ENCODE results near the gene ADAM30. TPM values are rescaled to one million over a fixed set of nuclear protein-coding genes. Genes with fewer than 3 reads are reported as not detected.
A peak's percentile ranks its signal among the peaks of the same experiment; 100 is the strongest.

Gene ADAM30
- total and polyA plus RNA-seq, 8 donors: not detected

DNA sequence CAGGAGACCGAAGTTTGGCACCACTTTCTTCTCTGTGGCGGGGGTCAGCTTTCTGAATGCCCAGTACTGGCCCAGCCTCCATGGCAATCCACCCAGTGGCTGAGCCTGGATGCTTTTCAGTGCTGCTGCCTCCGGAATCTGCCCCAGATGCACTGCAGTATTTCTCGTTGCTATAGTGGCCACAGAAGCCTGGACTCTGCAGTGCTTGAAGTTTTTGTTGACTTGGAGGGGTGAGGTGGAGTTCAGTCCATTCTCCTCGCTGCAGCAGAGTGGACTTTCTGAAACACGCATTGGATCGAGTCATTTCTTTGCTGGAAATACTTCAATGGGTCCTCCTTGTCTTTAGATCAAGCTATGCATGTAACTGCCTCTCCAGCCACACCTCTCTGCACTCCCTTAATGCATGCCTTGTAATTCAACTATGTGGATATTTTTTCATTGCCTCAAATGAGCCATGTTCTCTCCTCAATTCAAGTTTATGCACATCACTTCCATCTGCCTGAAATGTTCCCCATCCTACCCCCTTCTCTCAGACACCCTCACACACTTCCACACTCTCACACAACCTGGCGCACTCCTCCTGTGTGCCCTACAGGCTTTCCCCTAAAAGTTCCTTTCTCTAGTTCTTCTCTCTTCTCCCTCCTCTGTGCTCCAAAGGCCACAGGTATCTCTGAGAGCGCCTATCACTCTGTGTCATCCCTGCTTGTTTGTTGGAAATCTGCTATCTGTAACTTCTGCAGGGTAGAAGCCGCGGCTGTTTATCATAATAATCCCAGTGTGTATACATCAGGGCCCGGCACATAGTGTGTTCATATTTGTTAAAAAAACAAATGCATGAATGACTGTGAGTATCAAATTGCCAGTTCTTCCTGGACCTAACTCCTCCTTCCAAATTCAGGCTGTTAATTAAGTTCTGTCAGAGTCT, 16.5 kb downstream of the ADAM30 start:
- intact Hi-C loops (cut with DNase I): loop anchor here in 2 of 3 donors (10.0 kb wide), 2 partner anchors 85 to 135 kb away; no protein-coding TSS in a partner anchor
- DNase-seq: no peak
- Histone ChIP-seq H3K27ac (no peak overlapping the region), H3K4me1 (no peaks in the 10 kb centered on the region), H3K4me3 (no peak overlapping the region), H3K27me3 (no peaks in the 10 kb centered on the region), H3K9me3 (no peaks in the 10 kb centered on the region), H3K36me3 (no peaks in the 10 kb centered on the region)
- no peak for ATAC-seq
- TF ChIP-seq, protein P1, sequence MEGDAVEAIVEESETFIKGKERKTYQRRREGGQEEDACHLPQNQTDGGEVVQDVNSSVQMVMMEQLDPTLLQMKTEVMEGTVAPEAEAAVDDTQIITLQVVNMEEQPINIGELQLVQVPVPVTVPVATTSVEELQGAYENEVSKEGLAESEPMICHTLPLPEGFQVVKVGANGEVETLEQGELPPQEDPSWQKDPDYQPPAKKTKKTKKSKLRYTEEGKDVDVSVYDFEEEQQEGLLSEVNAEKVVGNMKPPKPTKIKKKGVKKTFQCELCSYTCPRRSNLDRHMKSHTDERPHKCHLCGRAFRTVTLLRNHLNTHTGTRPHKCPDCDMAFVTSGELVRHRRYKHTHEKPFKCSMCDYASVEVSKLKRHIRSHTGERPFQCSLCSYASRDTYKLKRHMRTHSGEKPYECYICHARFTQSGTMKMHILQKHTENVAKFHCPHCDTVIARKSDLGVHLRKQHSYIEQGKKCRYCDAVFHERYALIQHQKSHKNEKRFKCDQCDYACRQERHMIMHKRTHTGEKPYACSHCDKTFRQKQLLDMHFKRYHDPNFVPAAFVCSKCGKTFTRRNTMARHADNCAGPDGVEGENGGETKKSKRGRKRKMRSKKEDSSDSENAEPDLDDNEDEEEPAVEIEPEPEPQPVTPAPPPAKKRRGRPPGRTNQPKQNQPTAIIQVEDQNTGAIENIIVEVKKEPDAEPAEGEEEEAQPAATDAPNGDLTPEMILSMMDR (IDR thresholded peaks at IDR 0.05): no peak
- no peak for FAIRE-seq
- WGBS, 2 donors: 76 to 83% methylated on average over 12 of the region's 12 CpGs

DNA sequence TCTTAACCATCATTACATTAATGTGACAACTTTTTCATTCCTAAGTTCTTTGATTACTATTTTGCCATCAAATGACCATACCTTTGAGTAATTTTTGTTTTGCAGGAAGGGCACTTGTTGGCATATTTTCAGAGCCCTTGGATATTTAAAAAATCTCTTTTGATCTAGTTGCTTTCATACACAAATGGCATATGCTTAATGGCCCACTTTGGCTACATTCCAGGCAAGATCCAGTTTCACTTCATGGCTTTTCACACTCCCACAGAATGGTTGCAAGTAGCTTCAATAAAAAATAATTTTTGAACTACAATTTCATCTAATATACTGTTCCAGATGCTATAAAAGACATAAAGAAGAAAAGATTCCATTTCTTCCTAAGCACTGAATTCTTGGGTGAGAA, 18.1 kb downstream of the ADAM30 start:
- ATAC-seq (no peak), DNase-seq (no peak), FAIRE-seq (no peak)
- intact Hi-C loops (cut with DNase I): loop anchor here in 2 of 3 donors (10.0 kb wide), 2 partner anchors 87 to 133 kb away; no protein-coding TSS in a partner anchor
- no peaks in the 10 kb centered on the region for H3K4me1 ChIP-seq
- no peaks in the 10 kb centered on the region for H3K36me3 ChIP-seq
- H3K27ac ChIP-seq: no peak overlapping the region
- H3K27me3 ChIP-seq: no peaks in the 10 kb centered on the region
- H3K9me3 ChIP-seq: no peaks in the 10 kb centered on the region
- TF ChIP-seq, protein P1 (IDR thresholded peaks at IDR 0.05): no peak
- no peak overlapping the region for H3K4me3 ChIP-seq

DNA sequence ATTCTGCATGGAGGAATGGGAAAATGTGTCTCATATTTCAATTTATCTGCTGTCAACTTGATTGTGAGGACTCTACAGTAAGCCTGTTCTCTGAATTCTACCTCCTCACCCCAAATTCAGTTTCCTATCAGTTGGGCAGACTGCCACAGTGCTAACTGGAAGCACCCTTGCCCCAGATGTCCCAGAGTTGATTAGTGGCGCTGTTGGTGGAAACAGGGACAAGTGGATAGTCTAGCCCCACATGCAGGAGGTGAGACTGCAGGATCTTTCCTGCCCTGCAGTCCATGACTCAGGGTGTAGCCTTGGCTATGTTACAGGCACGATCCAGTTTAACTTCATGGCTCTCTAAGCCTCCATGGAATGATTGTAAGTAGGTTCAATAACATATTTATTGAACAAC, 22.1 kb downstream of the ADAM30 start:
- WGBS, 2 donors: 58 to 59% methylated on average over 2 of the region's 2 CpGs
- Histone ChIP-seq H3K4me1 (no peaks in the 10 kb centered on the region), H3K27ac (no peak overlapping the region), H3K36me3 (no peaks in the 10 kb centered on the region), H3K9me3 (no peaks in the 10 kb centered on the region), H3K27me3 (no peaks in the 10 kb centered on the region), H3K4me3 (no peak overlapping the region)
- intact Hi-C loops (cut with DNase I): loop anchor here in 2 of 3 donors (10.0 kb wide), 2 partner anchors 91 to 129 kb away; no protein-coding TSS in a partner anchor
- TF ChIP-seq, protein P1 (IDR thresholded peaks at IDR 0.05): no peak
- FAIRE-seq (no peak), DNase-seq (no peak), ATAC-seq (no peak)

DNA sequence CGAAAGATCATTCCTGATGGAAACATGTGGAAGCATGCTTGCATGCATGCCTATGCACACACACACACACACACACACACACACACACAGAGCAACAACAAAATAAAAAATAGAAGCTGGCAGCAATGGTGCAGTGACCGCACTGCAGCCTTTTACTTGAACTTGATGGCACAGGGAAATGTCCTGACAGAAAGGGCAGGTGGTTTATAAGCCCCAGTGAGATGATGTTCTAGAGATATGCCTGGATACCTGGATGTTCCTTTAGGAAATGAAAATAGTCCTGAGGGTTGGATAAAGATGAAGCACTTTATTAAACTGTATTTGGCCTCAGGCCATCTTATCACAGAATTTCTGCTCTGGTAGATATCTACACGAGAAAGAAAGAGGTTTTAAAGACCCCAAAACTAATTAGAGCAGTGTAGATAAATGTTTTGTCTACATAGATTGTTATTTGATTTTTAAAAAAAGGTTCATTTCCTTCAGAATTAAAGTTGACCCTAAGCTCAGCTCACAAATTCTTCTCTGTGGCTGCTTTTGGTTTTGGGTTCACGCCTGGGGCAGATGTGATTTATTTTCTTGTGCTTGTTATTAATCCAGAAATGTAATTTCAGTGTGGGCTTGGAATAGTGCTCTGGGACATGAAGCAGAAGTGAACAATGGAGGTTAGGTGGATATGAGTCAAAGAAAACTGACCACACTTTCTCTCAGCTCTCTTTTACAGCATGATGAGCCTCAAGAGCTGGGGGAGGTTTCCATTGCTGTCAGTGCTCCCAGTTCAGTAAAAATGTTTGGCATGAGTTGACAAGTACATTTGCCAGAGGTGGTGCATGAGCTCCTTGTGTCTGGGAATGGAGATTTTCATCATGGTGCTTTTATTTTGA, 22.9 kb downstream of the ADAM30 start:
- WGBS, 2 donors: 65 to 66% methylated on average over 4 of the region's 4 CpGs
- TF ChIP-seq, protein P1 (IDR thresholded peaks at IDR 0.05): no peak
- DNase-seq: no peak
- intact Hi-C loops (cut with DNase I): loop anchor here in 2 of 3 donors (10.0 kb wide), 2 partner anchors 91 to 129 kb away; no protein-coding TSS in a partner anchor
- H3K36me3 ChIP-seq: no peaks in the 10 kb centered on the region
- FAIRE-seq: no peak
- H3K27ac ChIP-seq: no peak overlapping the region
- H3K4me3 ChIP-seq: no peak overlapping the region
- peak in 2 of 4 donors; percentile 33 to 53 for ATAC-seq
- no peaks in the 10 kb centered on the region for H3K27me3 ChIP-seq
- no peaks in the 10 kb centered on the region for H3K4me1 ChIP-seq
- H3K9me3 ChIP-seq: no peaks in the 10 kb centered on the region

Data from pancreas (tissue), 10 donors.